Loucy (cell line): ENCODE data around the gene FURIN.

Experiments
- EZH2phosphoT487 ChIP-seq: fragments of 200-600 bp; IDR thresholded peaks from 2 replicates; pipeline ENCODE4 v1.6.1; 2018; ENCODE audit warnings: antibody characterized with exemption, mild to moderate bottlenecking, moderate library complexity, borderline replicate concordance
- TF ChIP-seq, protein P1 (sequence below): fragments of 200-600 bp; sonication (generic); conservative IDR thresholded peaks from 2 replicates; pipeline ENCODE4 v1.5.1; 2014; ENCODE audit warnings: mild to moderate bottlenecking, antibody characterized with exemption, low read length

GRCh38 chr15:90823455-90823974 is 44.9 kb upstream of the FURIN start:
- TF ChIP-seq, protein P1, sequence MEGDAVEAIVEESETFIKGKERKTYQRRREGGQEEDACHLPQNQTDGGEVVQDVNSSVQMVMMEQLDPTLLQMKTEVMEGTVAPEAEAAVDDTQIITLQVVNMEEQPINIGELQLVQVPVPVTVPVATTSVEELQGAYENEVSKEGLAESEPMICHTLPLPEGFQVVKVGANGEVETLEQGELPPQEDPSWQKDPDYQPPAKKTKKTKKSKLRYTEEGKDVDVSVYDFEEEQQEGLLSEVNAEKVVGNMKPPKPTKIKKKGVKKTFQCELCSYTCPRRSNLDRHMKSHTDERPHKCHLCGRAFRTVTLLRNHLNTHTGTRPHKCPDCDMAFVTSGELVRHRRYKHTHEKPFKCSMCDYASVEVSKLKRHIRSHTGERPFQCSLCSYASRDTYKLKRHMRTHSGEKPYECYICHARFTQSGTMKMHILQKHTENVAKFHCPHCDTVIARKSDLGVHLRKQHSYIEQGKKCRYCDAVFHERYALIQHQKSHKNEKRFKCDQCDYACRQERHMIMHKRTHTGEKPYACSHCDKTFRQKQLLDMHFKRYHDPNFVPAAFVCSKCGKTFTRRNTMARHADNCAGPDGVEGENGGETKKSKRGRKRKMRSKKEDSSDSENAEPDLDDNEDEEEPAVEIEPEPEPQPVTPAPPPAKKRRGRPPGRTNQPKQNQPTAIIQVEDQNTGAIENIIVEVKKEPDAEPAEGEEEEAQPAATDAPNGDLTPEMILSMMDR, result no peak
- TF ChIP-seq EZH2phosphoT487, result no peak
